Transverse colon (tissue), 4 donors: ENCODE results near the gene NOS3. TPM values are rescaled to one million over a fixed set of nuclear protein-coding genes. Genes with fewer than 3 reads are reported as not detected.

Experiments
- DNase-seq: peaks from one replicate; pipeline ENCODE4 v3.0.0-alpha.2; 2019
- H3K27ac ChIP-seq, 4 donors: fragments of 200-600 bp; sonication (generic); 2 replicates each; pipeline ENCODE4 v1.5.1; 2016 to 2018; ENCODE audit warnings: inconsistent platforms in 4 of 4
- H3K27me3 ChIP-seq: fragments of 200-600 bp; sonication (generic); 2 replicates; pipeline ENCODE4 v1.5.1; 2017; ENCODE audit warnings: inconsistent platforms
- H3K36me3 ChIP-seq, 4 donors: fragments of 200-600 bp; sonication (generic); 2 replicates each; pipeline ENCODE4 v1.5.1; 2017 to 2019; ENCODE audit warnings: inconsistent platforms in 4 of 4
- H3K4me1 ChIP-seq, 4 donors: fragments of 200-600 bp; sonication (generic); 2 replicates each; pipeline ENCODE4 v1.5.1; 2017 to 2020; ENCODE audit warnings: inconsistent platforms in 4 of 4
- H3K4me3 ChIP-seq, 4 donors: fragments of 200-600 bp; sonication (generic); 1 replicate in 1 of 4; 2 replicates in 3 of 4; pipeline versions ENCODE4 v1.5.1 to v1.6.1; 2017 to 2019; ENCODE audit warnings: inconsistent platforms in 4 of 4
- H3K9me3 ChIP-seq, 2 donors: fragments of 200-600 bp; sonication (generic); 2 replicates each; pipeline ENCODE4 v1.5.1; 2017 to 2019; ENCODE audit warnings: inconsistent platforms in 2 of 2
- EP300 ChIP-seq: sonication (generic); formaldehyde crosslinking; IDR thresholded peaks from one replicate; pipeline ENCODE4 v1.6.1; 2017; ENCODE audit warnings: antibody characterized with exemption, low read depth
- POLR2A ChIP-seq: fragments of 450-650 bp; IDR thresholded peaks from one replicate; pipeline ENCODE4 v1.6.1; 2016; ENCODE audit warnings: antibody characterized with exemption, mild to moderate bottlenecking, moderate library complexity
- POLR2AphosphoS5 ChIP-seq, 3 donors: sonication (generic); formaldehyde crosslinking; IDR thresholded peaks; one replicate each; pipeline ENCODE4 v1.6.1; 2016; ENCODE audit warnings: antibody characterized with exemption in 3 of 3
- WGBS, 2 donors: methylation state at CpG; one replicate each; pipeline ENCODE4 v1.1.5; 2018; ENCODE audit warnings: low coverage in 1 of 2; 5-methylcytosine and 5-hydroxymethylcytosine counted together
- in situ Hi-C, 4 donors: fragments of 200-750 bp; cut with MboI; loops; one replicate each; pipeline versions ENCODE4 v1.15.0 to v1.15.1; 2017; ENCODE audit warnings: low sequenced_read_pairs in 3 of 4, low pct_ligation_motif_present in 1 of 4, low pct_unique_long_range_greater_than_20kb in 1 of 4
- intact Hi-C: fragments of 100-400 bp; cut with DNase I; formaldehyde crosslinking; loops from one replicate; pipeline ENCODE4 v1.15.1; 2023; ENCODE audit warnings: low total_unique reads
- total RNA-seq, 4 donors: library from RNA; depleted of rRNA; stranded (reverse); fragments of >200 nt; gene quantifications; one replicate each; pipeline ENCODE4 v1.1.0, GENCODE V29; 2016
- TF ChIP-seq, protein P1 (sequence below), 5 experiments: fragments of 200-600 bp in 3 of 5; fragments of 450-650 bp in 2 of 5; sonication (generic) in 3 of 5; IDR thresholded peaks; 1 replicate in 2 of 5; 2 replicates in 3 of 5; pipeline ENCODE4 v1.5.1; 2016 to 2017; ENCODE audit warnings: antibody characterized with exemption in 5 of 5, inconsistent platforms in 3 of 5, mild to moderate bottlenecking in 2 of 5, moderate library complexity in 1 of 5

NOS3 gene
- total RNA-seq, 4 donors from 2014 or later: 2.5 to 34.2 (median 7.0) TPM

DNA sequence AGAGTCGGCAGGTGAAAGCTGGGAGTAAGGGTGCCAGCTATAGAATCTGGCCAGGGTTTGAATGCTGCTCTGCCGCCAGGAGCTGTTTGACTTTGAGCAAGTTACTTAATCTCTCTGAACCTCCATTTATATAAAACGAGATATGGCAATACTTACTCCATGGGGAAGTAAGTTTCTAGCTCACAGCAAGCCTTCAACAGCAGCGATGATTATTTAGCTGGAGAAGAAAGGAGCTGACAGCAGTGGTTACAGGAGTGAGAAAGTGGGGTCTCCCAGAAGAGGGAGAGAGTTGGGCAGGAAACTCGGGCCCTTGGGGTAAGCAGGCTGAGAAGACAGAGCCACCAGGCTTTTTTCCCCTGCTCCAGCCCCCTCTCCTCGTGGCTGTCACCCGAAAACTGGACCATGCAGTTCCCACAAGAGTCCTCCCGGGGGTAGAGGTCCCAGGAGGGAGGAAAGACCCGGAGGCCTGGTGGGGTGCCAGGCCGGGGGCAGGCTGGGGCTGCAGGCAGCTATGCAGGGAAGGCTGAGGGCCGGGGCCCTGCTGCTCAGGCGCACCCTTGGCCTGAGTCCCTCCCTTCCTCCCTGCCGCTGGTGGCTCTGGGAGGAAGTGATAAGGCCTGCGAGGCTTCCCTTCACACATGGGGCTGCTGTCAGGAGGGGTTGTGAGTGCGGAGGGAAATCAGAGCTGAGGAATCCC is 3.5 kb downstream of the NOS3 start:
- DNase-seq: no peak
- Histone ChIP-seq H3K36me3 (no peaks in the 10 kb centered on the region), H3K4me1 (peaks cover 0 to 6% (median 0%) of the 10 kb centered on the region in 4 donors), H3K27ac (peak overlapping the region in 2 of 4 donors; percentile 29 to 43), H3K4me3 (peak overlapping the region in 1 of 4 donors; percentile 1), H3K27me3 (peaks cover 7% of the 10 kb centered on the region), H3K9me3 (peaks cover 0 to 4% of the 10 kb centered on the region in 2 donors)
- 48 to 75% methylated on average over 4 to 15 of the region's 15 CpGs for WGBS, 2 donors
- TF ChIP-seq, protein P1, sequence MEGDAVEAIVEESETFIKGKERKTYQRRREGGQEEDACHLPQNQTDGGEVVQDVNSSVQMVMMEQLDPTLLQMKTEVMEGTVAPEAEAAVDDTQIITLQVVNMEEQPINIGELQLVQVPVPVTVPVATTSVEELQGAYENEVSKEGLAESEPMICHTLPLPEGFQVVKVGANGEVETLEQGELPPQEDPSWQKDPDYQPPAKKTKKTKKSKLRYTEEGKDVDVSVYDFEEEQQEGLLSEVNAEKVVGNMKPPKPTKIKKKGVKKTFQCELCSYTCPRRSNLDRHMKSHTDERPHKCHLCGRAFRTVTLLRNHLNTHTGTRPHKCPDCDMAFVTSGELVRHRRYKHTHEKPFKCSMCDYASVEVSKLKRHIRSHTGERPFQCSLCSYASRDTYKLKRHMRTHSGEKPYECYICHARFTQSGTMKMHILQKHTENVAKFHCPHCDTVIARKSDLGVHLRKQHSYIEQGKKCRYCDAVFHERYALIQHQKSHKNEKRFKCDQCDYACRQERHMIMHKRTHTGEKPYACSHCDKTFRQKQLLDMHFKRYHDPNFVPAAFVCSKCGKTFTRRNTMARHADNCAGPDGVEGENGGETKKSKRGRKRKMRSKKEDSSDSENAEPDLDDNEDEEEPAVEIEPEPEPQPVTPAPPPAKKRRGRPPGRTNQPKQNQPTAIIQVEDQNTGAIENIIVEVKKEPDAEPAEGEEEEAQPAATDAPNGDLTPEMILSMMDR (IDR thresholded peaks at IDR 0.05): no peak
- TF ChIP-seq POLR2AphosphoS5 (IDR thresholded peaks at IDR 0.05) (no peak), POLR2A (no peak), EP300 (no peak)
- in situ Hi-C loops (loop anchor here in 3 of 4 donors (25.0 kb wide), 3 partner anchors 107 to 557 kb away; no protein-coding TSS in a partner anchor), intact Hi-C loops (no loop called here)

DNA sequence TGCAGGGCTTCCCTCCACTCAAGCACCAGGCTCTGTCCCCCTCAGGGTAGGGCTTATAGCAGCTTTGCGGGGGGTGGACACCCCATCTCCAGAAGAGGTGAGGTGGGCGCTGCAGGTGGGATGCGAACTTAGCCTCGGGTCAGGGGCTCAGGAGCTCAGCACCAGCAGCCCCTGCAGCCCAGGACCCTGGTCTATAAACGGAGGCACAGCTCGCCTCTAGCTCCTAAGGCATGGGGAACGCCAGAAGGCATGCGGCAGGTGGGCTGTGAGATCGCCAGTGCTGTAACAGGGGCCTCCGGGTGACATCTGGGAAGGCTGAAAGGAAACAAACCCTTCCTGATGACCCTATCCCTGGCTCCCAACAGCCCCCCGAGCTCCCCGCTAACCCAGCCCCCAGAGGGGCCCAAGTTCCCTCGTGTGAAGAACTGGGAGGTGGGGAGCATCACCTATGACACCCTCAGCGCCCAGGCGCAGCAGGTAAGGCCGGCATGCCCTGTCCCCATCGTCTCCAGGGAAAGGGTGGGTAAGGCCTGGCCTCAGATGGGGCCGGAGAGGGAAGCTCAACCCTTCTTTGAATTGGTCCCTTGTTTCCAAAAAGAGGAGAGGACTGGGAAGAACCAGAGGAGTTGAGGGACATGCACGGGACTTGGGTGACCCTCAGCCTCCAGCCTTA is 4.2 kb downstream of the NOS3 start:
- no peak for TF ChIP-seq POLR2AphosphoS5 (IDR thresholded peaks at IDR 0.05)
- TF ChIP-seq POLR2A: no peak
- TF ChIP-seq, protein P1 (IDR thresholded peaks at IDR 0.05): no peak
- no peak for TF ChIP-seq EP300
- H3K27ac ChIP-seq: no peak overlapping the region
- H3K4me3 ChIP-seq: peak overlapping the region in 1 of 4 donors; percentile 1
- intact Hi-C loops: no loop called here
- H3K27me3 ChIP-seq: peaks cover 7% of the 10 kb centered on the region
- peaks cover 0 to 6% (median 0%) of the 10 kb centered on the region in 4 donors for H3K4me1 ChIP-seq
- in situ Hi-C loops: loop anchor here in 3 of 4 donors (25.0 kb wide), 3 partner anchors 108 to 558 kb away; no protein-coding TSS in a partner anchor
- WGBS, 2 donors: 73% methylated on average over 17 of the region's 19 CpGs; no CpG with 5 or more reads in 1 of the 2 donors
- H3K9me3 ChIP-seq: peaks cover 0 to 4% of the 10 kb centered on the region in 2 donors
- no peak for DNase-seq
- no peaks in the 10 kb centered on the region for H3K36me3 ChIP-seq

DNA sequence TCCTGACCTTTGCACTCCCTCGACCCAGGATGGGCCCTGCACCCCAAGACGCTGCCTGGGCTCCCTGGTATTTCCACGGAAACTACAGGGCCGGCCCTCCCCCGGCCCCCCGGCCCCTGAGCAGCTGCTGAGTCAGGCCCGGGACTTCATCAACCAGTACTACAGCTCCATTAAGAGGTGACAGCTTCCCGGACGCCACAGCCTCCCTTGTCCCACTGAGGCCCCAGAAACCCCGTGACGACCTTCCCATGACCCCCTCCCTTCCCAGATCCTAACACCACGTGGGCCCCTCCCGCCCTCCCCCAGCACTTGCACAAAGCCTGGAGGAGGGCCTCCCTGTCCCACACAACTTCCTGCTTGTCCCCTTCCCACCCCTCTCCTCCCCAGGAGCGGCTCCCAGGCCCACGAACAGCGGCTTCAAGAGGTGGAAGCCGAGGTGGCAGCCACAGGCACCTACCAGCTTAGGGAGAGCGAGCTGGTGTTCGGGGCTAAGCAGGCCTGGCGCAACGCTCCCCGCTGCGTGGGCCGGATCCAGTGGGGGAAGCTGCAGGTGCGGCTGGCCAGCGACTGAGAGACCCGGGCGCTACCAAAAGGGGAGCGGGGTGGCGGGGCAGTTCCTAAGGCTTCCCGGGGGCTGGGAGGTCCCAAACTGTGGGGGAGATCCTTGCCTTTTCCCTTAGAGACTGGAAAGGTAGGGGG is 5.7 kb downstream of the NOS3 start:
- no peak overlapping the region for H3K4me3 ChIP-seq
- intact Hi-C loops: no loop called here
- 50% methylated on average over 27 of the region's 31 CpGs; no CpG with 5 or more reads in 1 of the 2 donors for WGBS, 2 donors

More for the DNA sequence above, 5.7 kb downstream of the NOS3 start:
- in situ Hi-C loops: loop anchor here in 3 of 4 donors (25.0 kb wide), 3 partner anchors 109 to 559 kb away; no protein-coding TSS in a partner anchor
- TF ChIP-seq POLR2AphosphoS5 (IDR thresholded peaks at IDR 0.05) (no peak), POLR2A (no peak)
- TF ChIP-seq, protein P1 (IDR thresholded peaks at IDR 0.05): no peak
- no peak overlapping the region for H3K27ac ChIP-seq
- peaks cover 0 to 6% (median 0%) of the 10 kb centered on the region in 4 donors for H3K4me1 ChIP-seq
- peaks cover 7% of the 10 kb centered on the region for H3K27me3 ChIP-seq
- H3K36me3 ChIP-seq: no peaks in the 10 kb centered on the region
- DNase-seq: no peak
- H3K9me3 ChIP-seq: no peaks in the 10 kb centered on the region
